Measurements from ENCODE around the gene GPX1.
A peak's percentile ranks its signal among the peaks of the same experiment; 100 is the strongest.
"Not testable (repeated sequence)": the region's sequence is repeated elsewhere in the genome, so short reads cannot be mapped to it uniquely, and the experiment has no call there.

The GPX1 gene

DNA sequence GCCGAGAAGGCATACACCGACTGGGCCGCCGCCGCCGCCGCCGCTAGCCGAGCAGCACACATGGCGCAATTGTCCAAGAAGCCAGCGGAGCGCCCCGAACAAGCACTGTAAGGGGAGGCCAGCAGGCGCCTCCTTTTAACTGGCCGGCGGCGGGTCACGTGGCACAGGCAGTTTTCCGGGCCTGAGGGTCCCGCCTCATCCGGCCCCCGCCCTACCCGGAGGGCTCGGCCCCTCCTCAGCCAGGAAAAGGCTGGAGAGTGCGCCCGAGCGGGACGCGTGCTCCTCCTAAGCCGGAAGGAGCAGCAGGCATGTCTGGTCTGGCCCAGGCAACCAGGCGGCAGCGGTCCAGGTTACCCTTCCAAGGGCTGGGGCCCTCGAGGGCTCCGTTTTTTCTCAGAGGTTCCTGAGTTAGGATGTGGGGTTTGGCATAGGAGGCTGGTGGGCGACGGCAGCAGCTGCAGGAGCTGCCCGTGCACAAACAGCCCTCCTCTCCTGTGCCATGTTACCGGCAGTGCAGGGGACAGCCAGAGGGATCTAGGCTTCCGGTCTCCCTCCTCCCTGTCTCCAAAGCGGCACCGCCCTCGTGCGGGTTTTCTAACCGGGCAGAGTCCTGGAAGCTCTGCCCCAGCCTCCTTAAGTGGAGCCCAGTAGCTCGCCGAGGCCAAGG, at the start of gene GPX1:
GPX1 (minus strand) TSS at position 137 of the 667 bp plus-strand sequence; CDS start at position 62, 75 bp downstream.
- peak; percentile 77 to 84 for DNase-seq

- DNase-seq = no peak
These were observed 48.7 kb upstream of the GPX1 start for GRCh38 chr3:49406571-49407565.

DNA sequence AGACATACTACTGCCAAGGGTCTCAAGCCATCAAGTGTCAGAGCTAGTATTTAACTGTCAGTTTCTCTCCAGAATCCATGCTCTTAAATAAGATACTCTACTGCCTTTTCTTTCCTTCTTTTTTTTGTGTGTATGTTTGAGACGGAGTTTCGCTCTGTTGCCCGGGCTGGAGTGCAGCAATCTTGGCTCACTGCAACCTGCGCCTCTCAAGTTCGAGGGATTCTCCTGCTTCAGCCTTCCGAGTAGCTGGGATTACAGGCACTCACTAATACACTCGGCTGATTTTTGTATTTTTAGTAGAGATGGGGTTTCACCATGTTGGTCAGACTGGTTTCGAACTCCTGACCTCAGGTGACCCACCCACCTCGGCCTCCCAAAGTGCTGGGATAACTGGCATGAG, 47.4 kb upstream of the GPX1 start:
- not testable (repeated sequence) for DNase-seq

- DNase-seq = no peak
These were observed 45.7 kb upstream of the GPX1 start for GRCh38 chr3:49403891-49404290.

DNA sequence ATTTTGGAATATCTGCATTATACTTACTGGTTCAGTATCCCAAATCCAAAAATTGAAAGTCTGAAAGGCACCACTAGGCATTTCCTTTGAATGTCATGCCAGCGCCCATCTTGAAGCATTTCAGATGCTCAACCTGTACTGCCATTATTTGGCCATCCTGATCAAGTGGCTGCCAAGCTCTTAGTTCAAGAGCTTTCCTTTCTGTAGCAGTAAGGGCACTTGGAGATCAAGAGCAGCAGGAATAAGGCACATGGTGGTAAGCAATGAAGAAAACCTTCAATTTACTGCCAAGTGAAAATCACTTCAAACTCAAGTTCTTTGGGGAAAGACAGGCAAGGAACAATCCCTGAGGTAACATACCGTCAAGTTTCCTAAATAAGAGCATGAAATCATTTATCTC, 43.6 kb upstream of the GPX1 start:
- no peak for DNase-seq

GRCh38 chr3:49399461-49399860, 41.3 kb upstream of the GPX1 start:
- no peak for DNase-seq

GRCh38 chr3:49397470-49397869, 39.3 kb upstream of the GPX1 start:
- no peak for DNase-seq

DNA sequence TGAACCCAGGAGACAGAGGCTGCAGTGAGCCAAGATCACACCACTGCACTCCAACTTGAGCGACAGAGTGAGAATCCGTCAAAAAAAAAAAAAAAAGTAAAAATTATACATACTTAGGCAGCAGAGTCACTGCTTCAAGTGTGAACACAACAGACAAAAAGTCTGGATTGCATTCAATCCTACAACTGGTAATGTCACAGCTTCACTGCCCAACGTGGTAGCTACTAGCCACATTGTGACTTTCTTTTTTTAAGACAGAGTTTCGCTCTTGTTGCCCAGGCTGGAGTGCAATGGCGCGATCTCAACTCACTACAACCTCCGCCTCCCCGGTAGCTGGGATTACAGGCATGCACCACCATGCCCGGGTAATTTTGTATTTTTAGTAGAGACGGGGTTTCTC, 33.2 kb upstream of the GPX1 start:
- not testable (repeated sequence) for DNase-seq

DNA sequence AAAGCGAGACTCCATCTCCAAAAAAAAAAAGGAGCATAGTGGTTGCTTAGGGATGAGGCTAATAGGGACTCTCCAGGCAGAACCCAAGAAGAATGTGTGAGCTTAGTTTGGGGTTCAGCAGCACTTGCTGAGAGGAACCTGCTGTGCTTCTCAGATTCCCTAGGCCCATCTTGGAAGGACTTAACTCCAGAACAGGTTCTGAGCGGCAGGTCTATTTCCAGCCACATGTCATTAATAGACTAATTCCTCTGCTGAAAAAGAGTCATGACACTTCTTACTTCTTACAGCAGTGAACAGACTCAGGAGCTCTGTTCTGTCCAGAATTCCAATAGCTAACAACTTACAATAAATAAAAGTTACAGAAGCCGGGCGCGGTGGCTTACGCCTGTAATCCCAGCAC, 31.1 kb upstream of the GPX1 start:
- DNase-seq = no peak

DNA sequence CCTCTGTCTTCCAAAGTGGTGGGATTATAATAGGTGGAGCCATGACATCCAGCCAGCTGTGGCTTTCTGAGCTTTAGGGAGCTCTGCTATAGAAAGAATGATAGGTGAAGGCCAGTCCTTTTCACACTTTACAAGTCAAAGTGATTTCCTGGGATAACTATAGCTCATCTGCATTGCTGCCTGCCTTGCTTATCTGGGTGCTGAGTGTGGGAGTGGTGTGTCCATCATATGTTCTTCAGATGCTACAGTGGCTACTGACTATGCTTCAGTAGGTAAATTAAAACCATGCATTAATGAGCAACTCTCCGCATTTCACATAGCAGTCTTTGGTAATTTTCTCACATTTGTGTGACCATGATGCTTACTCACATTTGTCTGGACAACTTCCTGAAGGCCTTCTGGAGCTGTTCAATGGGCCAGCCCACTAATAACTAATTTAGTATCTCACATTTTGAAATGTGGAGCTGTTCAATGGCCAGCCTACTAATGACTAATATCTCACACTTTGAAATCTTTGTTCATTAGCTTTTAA, 30.2 kb upstream of the GPX1 start:
- DNase-seq = no peak

DNA sequence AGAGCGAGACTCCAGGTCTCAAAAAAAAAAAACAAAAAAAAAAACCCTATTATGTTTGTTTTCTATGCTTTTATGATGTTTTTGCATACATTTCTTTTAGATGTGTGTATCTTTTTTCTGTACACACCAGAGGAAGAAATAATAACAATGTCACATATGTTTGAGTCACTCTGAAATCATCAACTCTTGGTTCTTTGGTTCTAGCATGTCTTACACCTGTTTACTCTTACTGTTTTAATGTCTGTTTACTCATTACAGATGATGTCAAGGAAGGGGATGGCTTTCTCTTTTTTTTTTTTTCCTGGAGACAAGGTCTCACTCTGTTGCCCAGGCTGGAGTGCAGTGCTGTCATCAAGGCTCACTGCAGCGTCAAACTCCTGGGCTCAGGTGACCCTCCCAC, 29.6 kb upstream of the GPX1 start:
- DNase-seq = no peak

DNA sequence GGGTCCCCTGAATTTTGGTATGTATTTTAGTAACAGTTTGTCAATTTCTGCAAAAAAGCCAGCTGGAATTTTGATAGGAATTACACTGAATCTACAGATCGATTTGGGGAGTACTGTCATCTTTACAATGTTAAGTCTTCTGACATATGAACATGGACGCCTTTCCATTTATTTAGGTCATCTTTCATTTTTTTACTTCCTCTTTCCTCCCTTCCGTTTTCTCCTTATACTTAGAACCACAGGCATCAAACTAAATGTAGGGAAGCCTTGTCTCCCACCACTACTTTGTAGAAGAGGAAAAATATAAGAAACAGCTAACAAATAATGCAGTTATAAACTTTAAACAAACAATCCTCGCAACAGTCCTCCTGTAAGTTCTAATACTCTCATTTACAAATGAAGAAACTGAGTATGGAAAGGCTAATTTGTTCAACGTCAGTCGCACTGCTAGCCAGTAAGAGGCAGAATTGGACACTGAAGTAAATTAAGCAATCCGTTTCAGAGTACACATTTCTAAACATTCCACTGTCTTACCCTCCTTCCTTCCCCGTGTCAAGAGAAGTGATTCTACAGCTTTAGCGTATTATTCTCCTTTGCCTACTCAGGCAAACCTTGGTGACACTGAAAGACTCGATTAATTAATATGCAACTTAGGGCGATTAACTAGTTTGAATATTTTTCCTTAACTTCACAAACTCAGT, 28.1 kb upstream of the GPX1 start:
- DNase-seq = no peak

DNA sequence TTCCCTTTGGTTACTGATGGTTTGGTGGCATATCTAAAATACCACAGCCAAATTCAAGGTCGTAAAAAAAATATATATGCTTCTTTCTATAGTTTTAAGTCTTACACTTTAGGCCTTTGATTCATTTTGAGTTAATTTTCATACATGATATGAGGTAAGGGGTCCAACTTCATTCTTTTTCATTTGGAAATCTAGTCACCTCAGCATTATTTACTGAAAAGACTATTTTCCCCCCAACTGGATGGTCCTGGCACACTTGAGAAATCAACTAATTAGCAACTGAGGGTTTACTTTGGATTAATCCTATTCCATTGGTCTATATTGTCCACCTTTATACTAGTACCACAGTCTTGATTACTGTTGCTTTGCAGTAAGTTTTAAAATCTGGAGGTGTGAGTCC, 27.5 kb upstream of the GPX1 start:
- no peak for DNase-seq

DNA sequence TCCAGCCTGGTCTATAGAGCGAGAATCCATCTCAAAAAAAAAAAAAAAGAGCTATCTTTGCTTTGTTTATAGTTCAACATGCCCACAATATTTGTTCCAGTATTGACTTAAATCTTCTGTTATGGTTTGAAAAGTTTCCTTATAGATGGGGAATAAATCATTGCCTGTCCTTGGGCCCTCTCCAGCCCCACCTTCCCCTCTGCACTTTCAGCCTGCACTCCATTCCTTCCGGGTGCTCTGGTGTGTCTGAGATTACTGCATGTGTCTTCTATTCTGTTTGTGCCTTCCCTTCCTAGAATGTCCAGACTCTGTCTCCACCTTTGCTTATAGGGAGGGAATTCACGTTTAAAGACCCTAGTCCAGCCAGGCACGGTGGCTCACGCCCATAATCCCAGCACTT, 25.2 kb upstream of the GPX1 start:
- no peak for DNase-seq

- DNase-seq = no peak
These were observed 20.2 kb upstream of the GPX1 start for GRCh38 chr3:49378249-49378895.

DNA sequence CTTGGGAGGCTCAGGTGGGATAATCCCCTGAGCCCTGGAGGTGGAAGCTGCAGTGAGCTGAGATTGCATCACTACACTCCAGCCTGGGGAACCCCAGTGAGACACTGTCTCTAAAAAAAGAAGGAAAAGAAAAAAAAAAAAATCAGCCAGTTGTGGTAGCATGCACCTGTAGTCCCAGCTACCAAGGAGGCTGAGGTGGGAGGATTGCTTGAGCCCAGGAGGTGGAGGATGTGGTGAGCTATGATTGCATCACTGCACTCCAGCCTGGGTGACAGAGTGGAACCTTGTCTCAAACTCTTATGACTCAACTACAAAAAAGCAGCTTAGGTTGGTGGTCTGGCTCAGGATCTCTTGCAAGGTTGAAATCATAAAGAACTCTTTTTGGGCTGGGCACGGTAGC, 19.3 kb upstream of the GPX1 start:
- DNase-seq = no peak

- DNase-seq = no peak
These were observed 13.8 kb upstream of the GPX1 start for GRCh38 chr3:49371946-49372345.

- no peak for DNase-seq
These were observed 12.6 kb upstream of the GPX1 start for GRCh38 chr3:49370585-49371290.

- DNase-seq = no peak
These were observed 4.4 kb upstream of the GPX1 start for GRCh38 chr3:49362561-49362960.

DNA sequence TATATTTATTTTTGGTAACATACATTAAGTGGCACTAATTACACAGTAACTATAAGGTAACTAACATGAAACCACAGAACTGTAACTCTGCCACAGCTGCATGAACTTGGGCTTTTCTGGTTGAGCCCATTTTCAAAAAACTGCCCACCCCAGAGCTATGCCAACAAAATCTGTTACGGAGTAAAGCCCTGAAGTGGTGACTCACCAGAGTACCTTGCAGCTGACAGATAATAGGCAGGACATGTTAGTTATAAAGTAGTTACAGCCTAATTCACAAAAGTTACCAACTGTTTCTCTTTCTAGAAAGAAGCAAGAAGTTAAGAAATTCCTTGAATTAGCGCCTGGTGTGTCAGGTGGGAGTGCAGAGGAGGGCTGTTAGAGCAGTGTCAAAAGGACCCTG, 1.5 kb upstream of the GPX1 start:
- DNase-seq = no peak

- DNase-seq = no peak
These were observed 702 bp upstream of the GPX1 start for GRCh38 chr3:49358884-49359225.

Data from NCI-H1930 (cell line).